ENCODE results near the gene NHSL1.

Gene NHSL1

DNA sequence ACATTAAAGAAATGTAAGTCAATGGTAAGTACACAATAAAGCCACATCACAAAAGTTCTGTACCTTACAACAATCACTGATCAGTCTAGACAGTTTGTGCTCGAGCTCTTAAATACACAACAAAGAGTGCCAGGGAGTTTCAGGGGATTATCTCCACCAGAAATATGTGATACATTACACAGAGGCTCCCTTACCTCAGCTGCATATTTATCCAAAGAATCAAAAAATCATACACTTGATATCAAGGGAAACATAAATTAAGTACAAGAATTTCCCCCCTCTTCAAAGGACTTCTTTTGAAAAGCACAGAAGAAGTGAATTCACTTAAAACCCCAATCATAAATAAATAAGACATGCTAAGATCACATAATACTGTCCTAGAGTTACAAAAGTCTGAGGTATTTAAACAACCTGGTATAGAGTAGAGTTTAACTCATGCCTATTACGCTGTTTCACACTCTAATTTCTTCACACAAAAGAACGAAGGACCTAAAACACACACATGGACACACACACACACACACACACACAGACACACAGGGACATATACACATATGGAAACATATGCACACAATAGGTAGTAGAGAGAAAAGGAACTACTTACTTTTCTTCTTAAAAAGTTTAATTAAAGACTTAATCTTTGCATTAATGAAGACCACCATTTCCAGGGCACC is 528 bp downstream of the NHSL1 start:
- no peak for DNase-seq (ENCODE audit: low read depth in 2 of 2)

DNA sequence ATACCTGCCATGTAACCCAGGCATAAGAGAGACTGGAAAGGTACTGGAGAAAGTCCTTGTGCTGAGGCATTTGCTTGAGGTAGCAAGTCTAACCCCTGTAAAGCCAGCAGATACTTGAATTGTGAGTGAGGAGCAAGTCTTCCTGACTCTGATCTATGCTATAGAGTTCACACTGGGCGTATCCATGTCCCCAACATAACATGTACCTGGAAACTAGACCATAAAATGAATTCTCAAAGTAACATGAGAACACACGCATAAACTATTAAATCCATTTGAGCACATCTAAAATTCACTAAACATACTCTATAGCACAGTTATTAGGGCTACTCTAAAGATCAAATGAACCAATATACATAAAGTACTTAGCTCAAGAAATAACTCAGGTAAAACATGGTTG is 2.0 kb downstream of the NHSL1 start:
- no peak for DNase-seq (ENCODE audit: low read depth in 2 of 2)

- DNase-seq (ENCODE audit: low read depth in 2 of 2): no peak
These were observed 5.0 kb downstream of the NHSL1 start for GRCh38 chr6:138494312-138494711.

DNA sequence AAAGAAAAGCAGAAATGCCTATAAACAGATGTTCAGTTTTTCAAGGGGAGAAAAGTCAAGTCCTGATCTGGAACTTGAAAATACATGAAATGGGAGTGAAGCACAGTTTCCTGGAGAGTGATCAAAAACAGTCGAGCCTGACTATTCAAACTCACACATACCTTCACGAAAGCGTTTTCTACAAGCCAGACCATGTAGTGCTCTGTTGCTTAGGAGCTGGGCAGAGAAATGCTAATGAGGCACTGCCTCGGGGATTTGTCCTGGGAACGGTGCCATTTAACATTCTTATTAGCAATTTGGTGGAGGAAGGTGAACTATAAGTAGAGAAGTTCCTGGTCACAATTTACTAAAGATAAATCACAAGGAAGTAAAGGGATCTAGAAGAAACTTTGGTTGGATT is 5.9 kb downstream of the NHSL1 start:
- no peak for DNase-seq (ENCODE audit: low read depth in 2 of 2)

GRCh38 chr6:138492871-138493270 is 6.4 kb downstream of the NHSL1 start:
- DNase-seq (ENCODE audit: low read depth in 2 of 2): no peak

- no peak for DNase-seq (ENCODE audit: low read depth in 2 of 2)
These were observed 7.2 kb downstream of the NHSL1 start for GRCh38 chr6:138492113-138492512.

DNA sequence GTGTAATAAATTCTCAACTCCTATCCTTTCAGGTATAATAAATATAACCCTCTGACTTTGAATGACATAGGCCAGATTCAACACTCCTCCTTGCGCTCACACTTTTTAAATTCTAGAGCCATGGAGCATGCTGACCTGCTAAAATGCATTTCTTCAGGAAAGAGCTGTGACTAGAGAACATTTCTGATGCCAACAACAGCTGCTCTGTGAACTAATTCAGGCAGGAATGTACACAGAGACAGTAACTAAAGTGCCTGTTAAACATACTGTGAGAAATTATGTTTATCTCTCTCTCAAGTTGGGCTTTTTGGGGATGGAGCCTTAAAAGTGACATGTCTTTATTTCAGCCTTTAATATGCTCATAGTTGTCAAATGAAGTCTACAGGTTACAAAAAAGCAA is 8.3 kb downstream of the NHSL1 start:
- DNase-seq (ENCODE audit: low read depth in 2 of 2): no peak

DNA sequence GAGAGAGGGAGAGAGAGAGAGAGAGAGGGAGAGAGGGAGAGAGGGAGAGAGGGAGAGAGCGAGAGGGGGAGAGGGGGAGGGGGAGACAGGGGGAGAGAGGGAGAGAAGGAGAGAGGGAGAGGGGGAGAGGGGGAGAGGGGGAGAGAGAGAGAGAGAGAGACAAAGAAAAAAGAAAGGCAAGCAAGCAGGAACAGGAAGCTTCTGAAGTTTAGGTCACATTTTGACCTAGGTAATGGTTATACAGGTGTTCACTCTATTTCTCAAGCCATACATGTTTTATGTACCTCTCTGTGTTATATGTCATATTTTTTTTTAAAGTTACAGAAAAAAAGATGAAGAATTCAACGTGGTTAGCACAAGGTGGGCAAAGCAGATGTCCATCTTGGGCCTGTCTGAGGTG is 9.4 kb downstream of the NHSL1 start:
- no peak for DNase-seq (ENCODE audit: low read depth in 2 of 2)

DNA sequence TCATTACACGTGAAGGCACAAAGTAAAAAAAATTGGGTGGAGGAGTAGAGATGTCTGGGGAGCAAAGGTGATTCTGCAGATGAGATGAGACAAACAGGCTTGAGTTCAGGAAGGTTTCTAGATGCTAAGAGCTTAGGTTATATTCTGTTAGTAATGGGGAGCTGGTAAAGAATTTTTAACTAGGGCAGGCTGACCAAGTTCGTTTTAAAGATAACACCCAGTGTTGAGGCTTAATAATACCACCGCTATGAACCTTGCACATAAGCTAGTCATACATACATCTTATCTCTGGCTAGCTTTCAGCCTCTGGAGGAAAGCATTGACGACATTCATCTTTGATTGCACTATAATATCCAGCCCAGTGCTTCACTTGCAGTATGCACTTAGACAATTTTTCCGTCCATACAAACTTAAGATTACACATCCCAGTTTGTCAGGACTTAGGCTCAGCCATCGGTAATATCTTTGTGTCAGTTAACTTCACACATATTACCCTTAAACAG is 12.1 kb downstream of the NHSL1 start:
- no peak for DNase-seq (ENCODE audit: low read depth in 2 of 2)

GRCh38 chr6:138486249-138487101 is 12.8 kb downstream of the NHSL1 start:
- DNase-seq (ENCODE audit: low read depth in 2 of 2): no peak

DNA sequence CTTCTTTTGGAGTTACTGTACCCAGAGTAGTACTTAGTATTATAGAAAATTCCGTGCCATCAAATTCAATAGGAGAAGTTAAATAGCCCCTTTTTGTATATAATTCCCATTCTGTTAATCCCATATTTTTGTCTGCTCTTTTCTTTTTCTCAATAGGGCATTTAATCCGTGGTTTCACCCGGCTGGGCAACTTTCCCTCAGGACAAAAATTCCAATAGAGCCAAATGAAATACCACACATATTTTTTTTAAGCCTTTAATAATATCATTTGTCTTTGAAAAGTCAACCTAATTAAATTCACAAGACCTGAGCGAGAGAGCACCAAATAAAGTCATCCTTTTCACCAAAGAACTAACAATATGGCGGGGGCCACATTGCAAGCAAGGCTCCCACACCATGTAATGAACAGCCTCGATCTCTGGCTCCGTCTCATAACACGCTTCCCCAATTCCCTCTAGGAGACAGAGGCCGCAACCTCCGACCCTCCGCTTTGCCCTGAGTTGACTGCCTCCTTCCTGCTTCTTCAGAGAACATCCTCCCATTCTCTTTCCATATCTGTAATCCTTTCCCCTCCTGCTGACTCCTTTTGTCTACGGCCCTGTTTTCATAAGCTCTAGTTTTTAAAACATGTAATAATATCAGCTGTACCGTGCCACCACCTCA is 13.6 kb downstream of the NHSL1 start:
- no peak for DNase-seq (ENCODE audit: low read depth in 2 of 2)

DNA sequence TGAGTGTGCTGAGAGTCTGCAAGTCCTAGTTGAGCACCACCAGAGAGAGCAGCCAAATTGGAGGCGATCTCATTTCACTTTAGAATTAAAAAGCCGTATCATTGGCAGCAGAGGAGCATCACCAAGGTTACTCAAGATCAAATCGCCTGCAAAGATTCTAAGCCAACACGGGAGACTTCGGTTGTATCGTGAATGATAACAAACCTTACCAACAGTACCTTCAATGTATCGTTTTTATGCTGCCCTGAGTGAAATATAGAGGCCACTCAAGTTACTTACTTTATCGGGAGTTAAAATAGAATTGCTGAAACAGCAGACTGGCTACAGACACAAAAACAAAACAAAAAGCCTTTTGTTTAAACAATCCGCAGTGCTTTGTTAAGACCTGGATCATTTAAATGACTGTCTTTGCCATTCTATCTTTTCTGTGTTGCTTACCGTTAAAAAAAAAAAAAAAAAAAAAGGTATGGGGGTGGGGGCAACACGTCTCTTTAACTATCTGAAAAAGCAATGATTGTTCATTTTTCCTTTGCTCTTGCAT is 14.2 kb downstream of the NHSL1 start:
- no peak for DNase-seq (ENCODE audit: low read depth in 2 of 2)

GRCh38 chr6:138484018-138484731 is 15.1 kb downstream of the NHSL1 start:
- no peak for DNase-seq (ENCODE audit: low read depth in 2 of 2)

DNA sequence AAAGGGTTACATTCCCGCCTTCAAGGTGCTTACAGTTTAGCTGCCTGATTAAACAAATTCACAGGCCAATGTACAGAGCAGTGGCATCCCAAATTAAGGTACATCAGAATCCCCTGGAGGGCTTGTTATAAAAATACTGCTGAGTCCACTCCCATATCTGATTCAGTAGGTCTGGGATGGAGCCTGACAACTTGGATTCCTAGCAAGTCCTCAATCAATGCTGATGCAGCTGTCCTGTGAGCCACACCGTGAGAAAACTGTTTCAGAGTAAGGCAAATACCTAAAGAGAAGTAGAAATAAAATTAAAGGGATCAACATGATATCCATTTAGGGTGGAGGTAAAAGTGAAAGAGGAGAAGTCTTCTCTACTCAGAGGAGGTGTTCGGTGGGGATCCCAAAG is 16.5 kb downstream of the NHSL1 start:
- DNase-seq (ENCODE audit: low read depth in 2 of 2): no peak

DNA sequence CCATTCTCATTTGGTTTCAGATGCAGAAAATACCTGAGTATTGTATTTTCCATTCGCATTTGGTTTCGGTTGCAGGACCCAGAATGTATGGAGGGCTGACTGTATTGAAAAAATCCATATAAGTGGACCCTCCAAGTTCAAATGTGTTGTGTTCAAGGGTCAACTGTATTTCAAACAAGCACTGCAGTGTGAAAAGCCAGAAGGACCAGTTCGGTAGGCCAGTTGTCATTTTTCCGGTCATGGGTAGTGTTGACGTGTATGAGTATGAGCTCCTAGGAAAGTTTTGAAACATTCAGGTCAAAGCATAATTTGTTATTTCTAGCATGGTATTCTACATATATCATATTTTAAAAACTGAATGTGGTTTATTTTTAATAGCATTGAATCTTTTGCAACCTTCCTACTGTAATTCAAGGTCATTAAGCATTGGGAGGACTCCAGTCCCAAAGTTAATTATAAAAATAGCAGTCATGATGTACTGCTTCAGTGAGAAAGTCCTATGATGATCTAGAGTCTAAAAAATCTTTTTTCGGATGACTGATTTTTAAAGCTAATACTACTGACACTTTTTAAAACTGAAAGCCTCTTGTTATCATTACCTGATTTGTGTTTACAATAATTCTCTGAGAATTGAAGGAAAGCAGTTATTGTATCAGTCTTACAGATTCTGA is 18.9 kb downstream of the NHSL1 start:
- DNase-seq (ENCODE audit: low read depth in 2 of 2): no peak

DNA sequence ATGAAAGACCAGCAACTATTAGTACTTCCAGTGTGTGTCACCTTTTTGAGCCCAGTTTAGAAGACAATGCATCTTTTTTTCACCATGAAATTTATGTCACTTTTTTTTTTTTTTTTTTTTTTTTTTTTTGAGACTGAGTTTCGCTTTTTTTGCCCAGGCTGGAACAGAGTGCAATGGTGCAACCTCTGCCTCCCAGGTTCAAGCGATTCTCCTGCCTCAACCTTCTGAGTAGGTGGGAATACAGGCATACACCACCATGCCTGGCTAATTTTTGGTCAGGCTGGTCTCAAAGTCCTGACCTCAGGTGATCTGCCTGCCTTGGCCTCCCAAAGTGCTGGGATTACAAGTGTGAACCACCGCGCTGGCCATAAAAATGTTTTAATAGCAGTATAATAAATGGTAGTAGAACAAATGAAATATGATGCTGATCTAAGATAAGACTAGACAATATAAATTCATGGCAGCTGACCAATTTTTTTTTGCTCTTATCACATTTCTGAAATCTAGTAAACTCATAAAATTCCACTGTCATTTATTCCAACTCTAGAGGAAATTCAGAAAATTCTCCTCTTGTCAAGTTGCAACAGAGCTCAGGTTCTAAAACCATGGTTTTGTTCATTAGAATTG is 21.3 kb downstream of the NHSL1 start:
- no peak for DNase-seq (ENCODE audit: low read depth in 2 of 2)

GRCh38 chr6:138476116-138476515 is 23.2 kb downstream of the NHSL1 start:
- DNase-seq (ENCODE audit: low read depth in 2 of 2): no peak

DNA sequence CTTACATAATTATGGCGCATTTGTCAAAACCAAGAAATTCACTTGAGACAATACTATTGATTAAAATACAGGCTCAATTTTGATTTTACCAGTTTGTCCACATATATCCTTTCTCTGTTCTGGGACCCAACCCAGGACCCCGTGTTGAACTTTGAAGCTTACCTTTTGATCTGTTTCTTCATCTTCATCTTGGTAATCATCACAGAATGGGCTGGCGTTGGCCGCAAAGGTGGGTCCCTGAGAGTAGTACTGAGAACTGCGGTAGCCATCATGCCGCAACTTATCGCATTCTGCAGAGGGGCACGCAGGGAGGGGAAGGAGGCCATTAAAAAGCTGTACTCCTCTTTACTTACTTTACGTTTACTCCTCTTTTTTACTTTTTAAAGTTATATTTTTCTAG is 26.1 kb downstream of the NHSL1 start:
- DNase-seq (ENCODE audit: low read depth in 2 of 2): no peak

DNA sequence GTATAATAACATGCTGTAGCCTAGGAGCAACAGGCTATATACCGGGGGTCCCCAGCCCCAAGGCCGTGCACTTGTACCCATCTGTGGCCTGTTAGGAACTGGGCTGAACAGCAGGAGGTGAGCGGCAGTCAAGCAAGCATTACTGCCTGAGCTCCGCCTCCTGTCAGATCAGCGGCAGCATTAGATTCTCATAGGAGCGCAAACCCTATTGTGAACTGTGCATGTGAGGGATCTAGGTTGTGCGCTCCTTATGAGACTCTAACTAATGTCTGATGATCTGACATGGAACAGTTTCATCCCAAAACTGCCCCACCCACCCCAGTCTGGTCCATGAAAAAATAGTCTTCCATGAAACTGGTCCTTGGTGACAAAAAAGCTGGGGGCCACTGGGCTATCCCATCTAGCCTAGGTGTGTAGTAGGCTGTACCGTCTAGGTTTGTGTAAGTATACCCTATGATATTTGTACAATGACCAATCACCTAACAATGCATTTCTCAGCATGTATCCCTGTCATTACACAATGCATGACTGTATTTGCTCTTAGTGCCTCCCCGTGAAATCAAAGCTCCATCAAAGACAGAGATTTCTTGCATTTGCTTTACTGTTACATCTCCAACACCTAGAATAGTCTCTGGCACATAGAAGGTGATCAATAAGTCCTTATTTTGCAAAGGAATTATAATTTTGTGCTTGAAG is 30.8 kb downstream of the NHSL1 start:
- no peak for DNase-seq (ENCODE audit: low read depth in 2 of 2)

- DNase-seq (ENCODE audit: low read depth in 2 of 2): no peak
These were observed 31.4 kb downstream of the NHSL1 start for GRCh38 chr6:138467901-138468300.

Measured in stimulated activated CD4-positive, alpha-beta T cell treated with anti-CD3 and anti-CD28 coated beads, Interleukin-12 subunit alpha, Interleukin-12 subunit beta, amount 100 ng/mL, for 24 hours (primary cell).